ENCODE data around the gene IKBIP. TPM values are rescaled to one million over a fixed set of nuclear protein-coding genes. Genes with fewer than 3 reads are reported as not detected.
"Not testable (repeated sequence)": the region's sequence is repeated elsewhere in the genome, so short reads cannot be mapped to it uniquely, and the experiment has no call there.

The IKBIP gene
- total RNA-seq (ENCODE audit: insufficient read depth, low replicate concordance), result 66.4 TPM

DNA sequence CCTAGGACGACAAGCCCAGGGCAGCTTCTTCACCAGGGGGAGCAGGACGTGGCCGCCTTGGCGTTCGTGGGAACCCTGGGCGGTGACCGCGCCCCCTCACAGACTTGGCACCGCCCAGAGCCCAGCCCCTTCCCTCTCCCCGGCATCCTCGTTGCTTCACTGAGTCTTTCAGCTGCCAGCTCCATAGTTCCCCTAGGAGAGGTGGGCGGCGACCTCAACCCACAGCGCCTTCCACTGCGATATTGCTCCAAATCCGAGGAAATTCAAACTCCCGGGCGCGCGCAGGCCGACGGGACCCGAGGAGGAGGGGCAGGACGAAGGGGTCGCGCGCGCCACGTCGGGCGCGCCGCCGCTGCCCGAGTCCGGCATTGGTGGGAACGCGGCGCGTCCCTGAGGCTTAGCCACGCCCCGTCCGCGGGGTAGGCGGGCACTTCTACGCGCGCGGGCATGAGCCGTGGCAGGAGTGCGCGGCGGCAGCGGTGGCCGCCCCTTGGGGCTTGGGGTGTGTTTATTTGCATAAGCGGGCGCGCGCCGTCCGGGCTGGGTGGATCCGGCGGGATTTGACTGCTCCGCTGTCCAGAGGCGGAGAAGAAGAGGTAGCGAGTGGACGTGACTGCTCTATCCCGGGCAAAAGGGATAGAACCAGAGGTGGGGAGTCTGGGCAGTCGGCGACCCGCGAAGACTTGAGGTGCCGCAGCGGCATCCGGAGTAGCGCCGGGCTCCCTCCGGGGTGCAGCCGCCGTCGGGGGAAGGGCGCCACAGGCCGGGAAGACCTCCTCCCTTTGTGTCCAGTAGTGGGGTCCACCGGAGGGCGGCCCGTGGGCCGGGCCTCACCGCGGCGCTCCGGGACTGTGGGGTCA is at the start of gene IKBIP, which contains the start of gene APAF1:
Gene IKBIP, minus strand, starts transcription at position 77 of the 860 bp plus-strand sequence. CDS start 87 bp downstream, outside the sequence.
Gene APAF1, plus strand, starts transcription at position 579 of the 860 bp plus-strand sequence. CDS start 3,070 bp downstream, outside the sequence.
- peak; percentile 98 for DNase-seq (ENCODE audit: low spot score)

DNA sequence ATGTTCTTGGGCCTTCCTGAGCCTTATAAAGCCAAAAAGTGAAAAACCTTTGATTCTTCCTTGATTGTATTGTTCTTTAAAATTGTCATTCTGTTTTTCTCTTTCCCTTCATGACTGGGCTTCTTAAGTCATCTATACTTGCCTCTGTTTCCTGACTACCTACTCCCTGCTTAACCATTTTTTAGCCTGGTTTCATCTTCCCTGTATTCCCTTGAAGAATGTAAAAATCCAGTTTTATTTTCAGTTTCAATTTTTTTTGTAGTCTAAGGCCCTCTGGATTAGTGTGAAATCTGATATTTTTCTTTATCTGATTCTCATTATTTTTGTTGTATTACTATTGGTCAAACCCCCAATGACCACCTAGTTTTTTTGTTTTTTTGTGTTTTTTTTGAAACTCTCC is 46.8 kb upstream of the IKBIP start:
- DNase-seq (ENCODE audit: low spot score), result no peak

DNA sequence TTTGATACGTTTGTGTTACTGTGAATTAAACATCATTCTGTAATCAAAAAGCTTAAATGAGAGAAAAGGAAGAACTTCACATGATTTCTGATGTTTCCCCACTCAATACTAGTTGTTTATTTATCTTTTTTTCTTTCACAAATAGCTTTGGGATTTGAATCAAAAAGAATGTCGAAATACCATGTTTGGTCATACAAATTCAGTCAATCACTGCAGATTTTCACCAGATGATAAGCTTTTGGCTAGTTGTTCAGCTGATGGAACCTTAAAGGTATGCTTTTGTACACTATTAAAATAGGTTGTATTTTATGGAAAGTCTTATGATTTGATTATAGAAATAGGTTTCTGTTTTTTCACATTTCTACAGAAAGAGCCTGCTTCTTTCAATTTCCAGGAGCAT is 42.0 kb upstream of the IKBIP start:
- no peak for DNase-seq (ENCODE audit: low spot score)

- DNase-seq (ENCODE audit: low spot score), result no peak
These were observed 39.6 kb upstream of the IKBIP start for GRCh38 chr12:98684199-98684598.

GRCh38 chr12:98679611-98680005 is 35.0 kb upstream of the IKBIP start:
- no peak for DNase-seq (ENCODE audit: low spot score)

- DNase-seq (ENCODE audit: low spot score), result no peak
These were observed 34.5 kb upstream of the IKBIP start for GRCh38 chr12:98678946-98679610.

GRCh38 chr12:98678236-98678945 is 33.8 kb upstream of the IKBIP start:
- no peak for DNase-seq (ENCODE audit: low spot score)

GRCh38 chr12:98674841-98675240 is 30.3 kb upstream of the IKBIP start:
- DNase-seq (ENCODE audit: low spot score), result no peak

DNA sequence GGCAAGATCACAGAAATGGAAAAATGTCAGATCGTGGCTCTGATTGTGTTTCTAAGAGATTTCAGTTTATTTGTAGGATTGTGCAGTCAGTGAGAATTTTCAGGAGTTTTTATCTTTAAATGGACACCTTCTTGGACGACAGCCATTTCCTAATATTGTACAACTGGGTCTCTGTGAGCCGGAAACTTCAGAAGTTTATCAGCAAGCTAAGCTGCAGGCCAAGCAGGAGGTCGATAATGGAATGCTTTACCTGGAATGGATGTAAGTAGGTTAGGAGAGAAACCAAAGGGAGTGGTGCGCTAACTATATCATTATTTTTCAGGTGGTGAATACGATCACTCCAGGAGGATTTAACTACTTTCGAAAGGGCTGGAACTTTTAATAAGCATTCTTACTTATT is 26.9 kb upstream of the IKBIP start:
- no peak for DNase-seq (ENCODE audit: low spot score)

DNA sequence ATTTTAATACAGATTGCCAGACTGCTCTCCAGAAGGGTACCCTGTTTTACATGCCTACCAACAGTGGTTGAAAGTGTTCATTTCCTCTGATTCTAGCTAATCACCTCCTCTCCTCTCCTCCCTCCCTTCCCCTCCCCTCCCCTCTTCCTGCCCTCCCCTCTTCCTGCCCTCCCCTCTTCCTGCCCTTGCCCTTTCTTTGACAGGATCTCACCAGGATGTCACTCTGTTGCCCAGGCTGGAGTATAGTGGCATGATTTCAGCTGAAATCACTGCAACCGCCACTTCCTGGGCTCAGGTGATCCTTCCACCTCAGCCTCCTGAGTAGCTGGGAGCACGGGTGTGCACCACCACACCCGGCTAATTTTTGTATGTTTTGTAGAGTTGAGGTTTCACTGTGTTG is 25.2 kb upstream of the IKBIP start:
- DNase-seq (ENCODE audit: low spot score), result no peak

GRCh38 chr12:98660521-98660920 is 15.9 kb upstream of the IKBIP start:
- no peak for DNase-seq (ENCODE audit: low spot score)

- no peak for DNase-seq (ENCODE audit: low spot score)
These were observed 11.9 kb upstream of the IKBIP start for GRCh38 chr12:98656289-98657101.

DNA sequence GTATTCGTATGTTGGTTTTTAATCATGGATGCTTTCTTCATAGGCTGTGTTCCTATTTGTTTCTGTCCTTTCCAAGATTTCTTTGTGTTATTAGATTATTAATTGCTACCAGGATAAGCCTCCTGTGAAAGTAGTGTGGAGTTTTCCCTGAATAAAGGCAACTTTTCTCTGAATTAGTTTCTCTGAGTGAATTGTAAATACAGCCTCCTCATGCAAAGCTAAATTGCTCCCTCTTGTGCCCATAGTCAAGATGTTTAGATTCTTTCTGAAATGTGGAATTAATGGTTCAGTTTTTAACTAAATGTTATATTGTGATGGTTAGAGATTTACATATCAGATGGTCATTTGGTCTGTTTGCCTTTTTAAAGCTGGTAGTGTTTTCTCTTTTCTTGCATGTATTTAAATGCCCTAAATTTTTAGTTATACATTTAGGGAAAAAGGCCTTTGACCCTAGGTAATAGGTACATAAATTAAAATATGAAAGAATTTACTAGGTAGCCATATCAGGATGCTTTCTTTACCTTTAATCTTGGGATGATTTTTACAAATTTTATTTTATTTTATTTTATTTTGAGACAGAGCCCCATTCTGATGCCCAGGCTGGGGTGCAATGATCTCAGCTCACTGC is 9.4 kb upstream of the IKBIP start:
- peak; percentile 68 for DNase-seq (ENCODE audit: low spot score)

GRCh38 chr12:98651328-98651727 is 6.7 kb upstream of the IKBIP start:
- DNase-seq (ENCODE audit: low spot score), result no peak

- DNase-seq (ENCODE audit: low spot score), result peak; percentile 14
These were observed 1.9 kb upstream of the IKBIP start for GRCh38 chr12:98646294-98647090.

- peak; percentile 39 for DNase-seq (ENCODE audit: low spot score)
These were observed 1.0 kb upstream of the IKBIP start for GRCh38 chr12:98645572-98646067.

DNA sequence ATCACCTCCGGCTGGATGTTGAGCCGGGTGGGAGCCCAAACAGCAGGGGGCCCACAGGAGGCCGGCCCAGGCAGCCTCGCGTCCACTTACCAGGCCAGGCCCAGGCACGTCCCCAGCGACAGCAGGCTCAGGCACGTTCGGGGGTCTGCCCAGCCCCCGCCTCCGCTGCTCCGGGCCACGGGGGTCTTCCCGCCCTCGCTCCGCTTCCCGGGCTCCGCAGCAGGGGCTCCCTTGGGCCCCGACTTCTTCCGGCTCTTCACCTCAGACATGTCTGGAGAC is 216 bp downstream of the IKBIP start:
- no peak for DNase-seq (ENCODE audit: low spot score)

DNA sequence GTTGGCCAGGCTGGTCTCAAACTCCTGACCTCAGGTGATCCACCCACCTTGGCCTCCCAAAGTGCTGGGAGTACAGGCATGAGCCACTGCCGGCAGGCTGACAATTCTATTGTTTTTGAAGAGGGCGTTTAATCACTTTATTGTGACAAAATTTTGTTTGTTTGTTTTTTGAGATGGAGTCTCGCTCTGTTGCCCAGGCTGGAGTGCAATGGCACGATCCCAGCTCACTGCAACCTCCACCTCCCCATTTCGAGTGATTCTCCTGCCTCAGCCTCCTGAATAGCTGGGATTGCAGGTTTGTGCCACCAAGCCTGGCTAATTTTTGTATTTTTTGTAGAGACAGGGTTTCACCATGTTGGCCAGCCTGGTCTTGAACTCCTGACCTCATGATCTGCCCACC is 1.8 kb downstream of the IKBIP start:
- not testable (repeated sequence) for DNase-seq (ENCODE audit: low spot score)

- DNase-seq (ENCODE audit: low spot score), result no peak
These were observed 5.1 kb downstream of the IKBIP start for GRCh38 chr12:98639491-98639890.

GRCh38 chr12:98638009-98638408 is 6.6 kb downstream of the IKBIP start:
- DNase-seq (ENCODE audit: low spot score), result no peak

All from umbilical cord (tissue), 2 donors.